ENCODE data around the gene B4GALT2. TPM values are rescaled to one million over a fixed set of nuclear protein-coding genes. Genes with fewer than 3 reads are reported as not detected.

The B4GALT2 gene
- total and polyA plus RNA-seq, 2 donors (not counting 3 experiments of a cell fraction or from before 2014, with no cell fraction given) = 80.0 to 103 TPM

GRCh38 chr1:44027320-44027719 is 48.3 kb downstream of the B4GALT2 start:
- FAIRE-seq = no peak
- intact Hi-C loops (cut with micrococcal nuclease) = no loop called here
- POLR2A ChIA-PET = no interaction called here

More at GRCh38 chr1:44027320-44027719, 48.3 kb downstream of the B4GALT2 start:
- H3K4me3 ChIP-seq (replicated peaks in 1 of 3; ENCODE audit: insufficient read depth in 1 of 3, low read depth in 1 of 3, low read length in 3 of 3) = no peak overlapping the region
- no peak for TF ChIP-seq EZH2 (IDR thresholded peaks at IDR 0.05; ENCODE audit: borderline replicate concordance, low read depth, low read length, severe bottlenecking)
- TF ChIP-seq MYC (IDR thresholded peaks at IDR 0.05; ENCODE audit: low read depth, low read length) = no peak
- TF ChIP-seq POLR2A (IDR thresholded peaks at IDR 0.05; ENCODE audit: low read depth, low read length) = no peak
- no peak for TF ChIP-seq CTCF (IDR thresholded peaks at IDR 0.05; ENCODE audit: extremely low read depth in 1 of 2, insufficient read depth in 1 of 2, low read depth in 1 of 2, low read length in 2 of 2)
- TF ChIP-seq JUN (IDR thresholded peaks at IDR 0.05; ENCODE audit: borderline replicate concordance, insufficient read depth, insufficient read length, low read depth) = no peak
- no peak for TF ChIP-seq FOS (IDR thresholded peaks at IDR 0.05; ENCODE audit: borderline replicate concordance, insufficient read depth, low read length)
- no peak for TF ChIP-seq GATA2 (IDR thresholded peaks at IDR 0.05; ENCODE audit: insufficient read depth, insufficient read length, low read depth, low read length)
- TF ChIP-seq MAX (IDR thresholded peaks at IDR 0.05; ENCODE audit: insufficient read depth, insufficient read length) = no peak
- no peak for TF ChIP-seq POLR2AphosphoS5 (IDR thresholded peaks at IDR 0.05; ENCODE audit: insufficient read depth, low read depth, low read length)
- no peaks in the 10 kb centered on the region for H4K20me1 ChIP-seq (replicated peaks; ENCODE audit: control insufficient read depth, extremely low read depth, insufficient read depth, low read length)
- H3K27ac ChIP-seq (ENCODE audit: insufficient read depth, low read depth, low read length) = no peak overlapping the region
- no peaks in the 10 kb centered on the region for H3K79me2 ChIP-seq (ENCODE audit: control insufficient read depth, insufficient read depth, low read length)
- peaks cover 7% of the 10 kb centered on the region for H3K4me1 ChIP-seq (ENCODE audit: control insufficient read depth, extremely low read depth, insufficient read depth, low read length)
- dilution Hi-C loops (cut with MboI; ENCODE audit: extremely low pct_ligation_motif_present, low sequenced_read_pairs) = no loop called here
- CTCF ChIA-PET = interaction anchor here (0.7 to 1.2 kb wide), 5 partner anchors 10 to 28 kb away, joined by 3 read pairs; no protein-coding TSS in a partner anchor
- H3K4me2 ChIP-seq (ENCODE audit: insufficient read depth, low read length) = no peak overlapping the region
- no peaks in the 10 kb centered on the region for H3K27me3 ChIP-seq (ENCODE audit: control insufficient read depth in 2 of 2, insufficient read depth in 2 of 2, low read length in 2 of 2)
- no peak for DNase-seq (ENCODE audit: low read depth, low spot score)
- H2AFZ ChIP-seq (ENCODE audit: low read depth, low read length) = no peak overlapping the region
- H3K36me3 ChIP-seq (ENCODE audit: control insufficient read depth in 2 of 2, extremely low read depth in 1 of 2, insufficient read depth in 2 of 2, low read length in 2 of 2) = no peaks in the 10 kb centered on the region
- H3K9ac ChIP-seq (replicated peaks; ENCODE audit: extremely low read depth, insufficient read depth, low read length) = no peak overlapping the region
- BruUV-seq (replicated peaks) = no TSS peak
- H3K9me3 ChIP-seq (replicated peaks; ENCODE audit: control insufficient read depth, insufficient read depth, low read length) = no peaks in the 10 kb centered on the region
- H3K9me1 ChIP-seq (replicated peaks; ENCODE audit: control insufficient read depth, extremely low read depth, insufficient read depth, low read length) = no peaks in the 10 kb centered on the region

Measured in endothelial cell of umbilical vein (primary cell).